Psoas muscle (tissue), 8 donors: ENCODE data around the gene TM9SF4. TPM values are rescaled to one million over a fixed set of nuclear protein-coding genes. Genes with fewer than 3 reads are reported as not detected.

Experiments used
- ATAC-seq, 4 donors: fragments of 200-7000 bp; cut with Tn5 transposase; one replicate each; pipeline ENCODE4 v1.9.1; 2020; ENCODE audit warnings: moderate library complexity in 3 of 4, mild to moderate bottlenecking in 2 of 4
- DNase-seq, 2 donors: peaks; one replicate each; pipeline ENCODE4 v3.0.0-alpha.2; 2020
- H3K27ac ChIP-seq: fragments of 200-600 bp; one replicate; pipeline ENCODE4 v1.8.0; 2022
- H3K27me3 ChIP-seq, 3 donors: fragments of 200-600 bp in 1 of 3; one replicate each; pipeline versions ENCODE4 v1.6.1 to v1.8.0; 2013 to 2022; ENCODE audit warnings: low read length in 2 of 3, mild to moderate bottlenecking in 2 of 3, moderate library complexity in 1 of 3; ENCODE audit not compliant: insufficient read depth in 3 of 3
- H3K36me3 ChIP-seq, 2 donors: fragments of 200-600 bp in 1 of 2; one replicate each; pipeline versions ENCODE4 v1.6.1 to v1.8.0; 2013 to 2022; ENCODE audit warnings: low read depth in 1 of 2, mild to moderate bottlenecking in 1 of 2, moderate library complexity in 1 of 2; ENCODE audit not compliant: insufficient read depth in 1 of 2
- H3K4me1 ChIP-seq: fragments of 200-600 bp; one replicate; pipeline ENCODE4 v1.8.0; 2022
- H3K4me3 ChIP-seq: fragments of 200-600 bp; one replicate; pipeline ENCODE4 v1.8.0; 2022; ENCODE audit warnings: mild to moderate bottlenecking
- H3K9me3 ChIP-seq: fragments of 200-600 bp; one replicate; pipeline ENCODE4 v1.8.0; 2022
- CTCF ChIP-seq: fragments of 200-600 bp; IDR thresholded peaks from one replicate; pipeline ENCODE4 v1.8.0; 2022; ENCODE audit warnings: antibody characterized with exemption
- WGBS, 3 donors: extraction: QIAGEN DNeasy Blood & Tissue Kit; methylation state at CpG; one replicate each; pipeline versions ENCODE4 v1.1.6 to v1.1.7; 2013; 5-methylcytosine and 5-hydroxymethylcytosine counted together
- intact Hi-C, 2 donors: fragments of 100-400 bp; cut with DNase I; formaldehyde crosslinking; loops; one replicate each; pipeline versions ENCODE4 v1.11.0 to v1.14.2; 2022
- polyA plus RNA-seq, 3 donors: library from polyadenylated mRNA; stranded (reverse); fragments of 200-250 nt; gene quantifications; one replicate each; pipeline ENCODE4 v1.2.3, GENCODE V29; 2013
- total RNA-seq, 4 donors: library from RNA; stranded (reverse); fragmentation: NEBNext Ultra II Directional in 2 of 4; extraction: Animal tissue kit (Norgen Biotek cat#: 25700) in 2 of 4; gene quantifications; one replicate each; pipeline versions ENCODE4 v1.2.1 to v1.2.4, GENCODE V29; 2021 to 2023
- donor health status: healthy with polysubstance abuse.
- donor health status: DM: no; HTN: no; CAD: no; lungs with moderate emphysema.
- donor health status: Bipolar disorder and iron deficiency.
- donor health status: healthy.
- donor health status: DM: yes; HTN: yes; CAD: no.
- donor health status: DM: no; HTN: no; CAD: no.
- donor health status: DM: no; HTN: no; CAD: no.
- donor health status: DM: yes; HTN: yes; CAD: no.

The TM9SF4 gene
- total and polyA plus RNA-seq, 7 donors, result 14.0 to 28.0 (median 25.7) TPM

GRCh38 chr20:32087070-32087469 is 22.4 kb upstream of the TM9SF4 start:
- Histone ChIP-seq H3K36me3 (no peaks in the 10 kb centered on the region), H3K9me3 (no peaks in the 10 kb centered on the region), H3K4me1 (no peaks in the 10 kb centered on the region), H3K4me3 (no peak overlapping the region), H3K27me3 (peaks cover 0 to 2% (median 0%) of the 10 kb centered on the region in 3 donors), H3K27ac (no peak overlapping the region)
- no peak for TF ChIP-seq CTCF
- DNase-seq (no peak), ATAC-seq (no peak)
- intact Hi-C loops, result no loop called here
- WGBS, 3 donors, result 81 to 85% (median 85%) methylated on average over 3 of the region's 3 CpGs

GRCh38 chr20:32088759-32089158 is 20.8 kb upstream of the TM9SF4 start:
- WGBS, 3 donors, result 80 to 88% (median 85%) methylated on average over 3 of the region's 3 CpGs
- no peaks in the 10 kb centered on the region for H3K36me3 ChIP-seq
- no peak for ATAC-seq
- H3K4me1 ChIP-seq, result no peaks in the 10 kb centered on the region
- H3K27me3 ChIP-seq, result no peaks in the 10 kb centered on the region
- intact Hi-C loops, result no loop called here
- H3K27ac ChIP-seq, result no peak overlapping the region
- no peaks in the 10 kb centered on the region for H3K9me3 ChIP-seq
- no peak for TF ChIP-seq CTCF
- no peak for DNase-seq
- no peak overlapping the region for H3K4me3 ChIP-seq

- H3K9me3 ChIP-seq, result no peaks in the 10 kb centered on the region
- H3K4me3 ChIP-seq, result no peak overlapping the region
- ATAC-seq, result no peak
- DNase-seq, result no peak
- WGBS, 3 donors, result 60 to 66% (median 61%) methylated on average over 5 of the region's 5 CpGs
- intact Hi-C loops, result loop anchor here in 1 of 2 donors (5.0 kb wide), 3 partner anchors 57 to 267 kb away; no protein-coding TSS in a partner anchor
- no peak for TF ChIP-seq CTCF
- H3K4me1 ChIP-seq, result no peaks in the 10 kb centered on the region
- no peak overlapping the region for H3K27ac ChIP-seq
- H3K36me3 ChIP-seq, result no peaks in the 10 kb centered on the region
- H3K27me3 ChIP-seq, result no peaks in the 10 kb centered on the region
Observed at GRCh38 chr20:32089637-32090362, 19.7 kb upstream of the TM9SF4 start.

- Histone ChIP-seq H3K4me3 (no peak overlapping the region), H3K9me3 (no peaks in the 10 kb centered on the region), H3K36me3 (no peaks in the 10 kb centered on the region), H3K4me1 (no peaks in the 10 kb centered on the region), H3K27me3 (no peaks in the 10 kb centered on the region), H3K27ac (no peak overlapping the region)
- intact Hi-C loops, result loop anchor here in 1 of 2 donors (5.0 kb wide), 3 partner anchors 60 to 270 kb away; no protein-coding TSS in a partner anchor
- DNase-seq (peak; percentile 78 to 84), ATAC-seq (peak; percentile 71 to 85 (median 82))
- peak; percentile 92 for TF ChIP-seq CTCF
- WGBS, 3 donors, result 1 to 4% (median 4%) methylated on average over 7 of the region's 7 CpGs
Observed at GRCh38 chr20:32091888-32092346, 17.6 kb upstream of the TM9SF4 start.
